GM12878 (cell line): Measurements from ENCODE around the gene MAX. TPM values are rescaled to one million over a fixed set of nuclear protein-coding genes. Genes with fewer than 3 reads are reported as not detected.

Experiments
- ATAC-seq: fragments of 200-7000 bp; cut with Tn5 transposase; 3 replicates; pipeline ENCODE4 v1.9.1; 2020; ENCODE audit warnings: mild to moderate bottlenecking, moderate library complexity
- BruUV-seq: library from RNA; stranded (reverse); fragments of 400-500 nt; replicated peaks from 2 replicates; lab custom pipeline; 2021; lab: Mats Ljungman, UMichigan
- CTCF ChIA-PET: fragments of 300-600 bp; sonication (Branson Sonifier 250); formaldehyde crosslinking; extraction: SDS; loops from one replicate; lab custom pipeline; 2021; ENCODE audit warnings: inconsistent platforms; lab: Yijun Ruan, JAX
- POLR2A ChIA-PET: fragments of 350-600 bp; formaldehyde crosslinking; extraction: SDS; loops from one replicate; lab custom pipeline; 2021; ENCODE audit warnings: inconsistent platforms; lab: Charles Lee
- RAD21 ChIA-PET: fragments of 300-600 bp; sonication (Branson Sonifier 250); formaldehyde crosslinking; loops from one replicate; lab custom pipeline; 2023; ENCODE audit warnings: antibody characterized with exemption; ENCODE audit not compliant: unreplicated experiment; lab: Charles Lee
- SMC1A ChIA-PET: fragments of 300-600 bp; sonication (Branson Sonifier 250); formaldehyde crosslinking; loops from one replicate; lab custom pipeline; 2023; ENCODE audit not compliant: unreplicated experiment, uncharacterized antibody; lab: Charles Lee
- DNase-seq: peaks from one replicate; pipeline ENCODE4 v3.0.0-alpha.2; 2011; ENCODE audit warnings: low read depth, low spot score
- FAIRE-seq: peaks from 3 replicates; lab custom pipeline; 2011; peaks lifted over from hg19 to GRCh38; lab: Jason Lieb, UNC
- H2AFZ ChIP-seq: 2 replicates; pipeline ENCODE4 v1.6.0; 2011; ENCODE audit warnings: low read depth, low read length, control low read depth; ENCODE audit not compliant: control insufficient read depth
- H3K27ac ChIP-seq: 2 replicates; pipeline ENCODE4 v1.5.1; 2011; ENCODE audit warnings: control low read depth; ENCODE audit not compliant: control insufficient read depth, insufficient read depth
- H3K27me3 ChIP-seq, 2 experiments: replicated peaks in 1 of 2; 2 replicates each; pipeline versions ENCODE4 v1.6.0 to v1.6.1; 2011; ENCODE audit warnings: low read length in 1 of 2; ENCODE audit not compliant: control insufficient read depth in 2 of 2, insufficient read depth in 2 of 2
- H3K36me3 ChIP-seq, 2 experiments: 2 replicates each; pipeline ENCODE4 v1.5.1; 2011; ENCODE audit warnings: low read length in 1 of 2; ENCODE audit not compliant: control insufficient read depth in 2 of 2, insufficient read depth in 2 of 2
- H3K4me1 ChIP-seq: 2 replicates; pipeline ENCODE4 v1.6.1; 2011; ENCODE audit warnings: mild to moderate bottlenecking, low read length, moderate library complexity, mixed read lengths; ENCODE audit not compliant: control insufficient read depth, insufficient read depth
- H3K4me2 ChIP-seq: 2 replicates; pipeline ENCODE4 v1.6.0; 2011; ENCODE audit warnings: control low read depth; ENCODE audit not compliant: control insufficient read depth, insufficient read depth
- H3K4me3 ChIP-seq: fragments of 200-600 bp; sonication (generic); 2 replicates; pipeline ENCODE4 v1.5.1; 2016
- H3K79me2 ChIP-seq: 2 replicates; pipeline ENCODE4 v1.6.0; 2011; ENCODE audit warnings: low read length; ENCODE audit not compliant: control insufficient read depth, insufficient read depth
- H3K9ac ChIP-seq: 2 replicates; pipeline ENCODE4 v1.8.0; 2011; ENCODE audit warnings: low read length, control low read depth, mixed read lengths; ENCODE audit not compliant: control insufficient read depth, insufficient read depth
- H3K9me3 ChIP-seq: replicated peaks from 3 replicates; pipeline ENCODE4 v1.5.1; 2011; ENCODE audit warnings: mild to moderate bottlenecking, low read length; ENCODE audit not compliant: control insufficient read depth, insufficient read depth
- H4K20me1 ChIP-seq: 2 replicates; pipeline ENCODE4 v1.6.0; 2011; ENCODE audit not compliant: control insufficient read depth, insufficient read depth
- BACH1 ChIP-seq: fragments of 450-650 bp; IDR thresholded peaks from 2 replicates; pipeline ENCODE4 v1.6.1; 2017; ENCODE audit warnings: mild to moderate bottlenecking, borderline replicate concordance
- DPF2 ChIP-seq: fragments of 450-650 bp; IDR thresholded peaks from 2 replicates; pipeline ENCODE4 v1.6.1; 2017; ENCODE audit warnings: mild to moderate bottlenecking
- MEF2B ChIP-seq: fragments of 450-650 bp; IDR thresholded peaks from 2 replicates; pipeline ENCODE4 v1.6.1; 2018; ENCODE audit warnings: mild to moderate bottlenecking, moderate library complexity; ENCODE audit not compliant: partially characterized antibody, poor library complexity, severe bottlenecking
- NR2C1 ChIP-seq: fragments of 450-650 bp; IDR thresholded peaks from 2 replicates; pipeline ENCODE4 v1.6.1; 2017; ENCODE audit warnings: antibody characterized with exemption, mild to moderate bottlenecking, moderate library complexity
- RUNX3 ChIP-seq: IDR thresholded peaks from 2 replicates; pipeline ENCODE4 v1.6.1; 2012; ENCODE audit warnings: low read length, inconsistent platforms
- SMARCA5 ChIP-seq: fragments of 450-650 bp; IDR thresholded peaks from 2 replicates; pipeline ENCODE4 v1.6.1; 2017; ENCODE audit warnings: mild to moderate bottlenecking
- SMC3 ChIP-seq: IDR thresholded peaks from 2 replicates; pipeline ENCODE4 v1.6.1; 2011; ENCODE audit warnings: low read length, improper control_type of control experiment, borderline replicate concordance
- TBL1XR1 ChIP-seq: IDR thresholded peaks from 2 replicates; pipeline ENCODE4 v1.6.1; 2012; ENCODE audit warnings: low read depth, low read length, improper control_type of control experiment
- WRNIP1 ChIP-seq: IDR thresholded peaks from 2 replicates; pipeline ENCODE4 v1.6.1; 2011; ENCODE audit warnings: low read depth, low read length, improper control_type of control experiment, borderline replicate concordance
- ZBTB40 ChIP-seq: fragments of 450-650 bp; IDR thresholded peaks from 2 replicates; pipeline ENCODE4 v1.6.1; 2016; ENCODE audit warnings: mild to moderate bottlenecking, moderate library complexity, borderline replicate concordance
- ZNF207 ChIP-seq: fragments of 450-650 bp; IDR thresholded peaks from 2 replicates; pipeline ENCODE4 v1.6.1; 2014; ENCODE audit warnings: antibody characterized with exemption, mild to moderate bottlenecking, borderline replicate concordance
- ZNF384 ChIP-seq: IDR thresholded peaks from 2 replicates; pipeline ENCODE4 v1.6.1; 2012; ENCODE audit warnings: low read depth, mild to moderate bottlenecking, low read length, improper control_type of control experiment, borderline replicate concordance
- ZNF622 ChIP-seq: fragments of 450-650 bp; IDR thresholded peaks from 2 replicates; pipeline ENCODE4 v1.6.1; 2017; ENCODE audit warnings: mild to moderate bottlenecking, inconsistent platforms
- WGBS: methylation state at CpG from one replicate; pipeline ENCODE4 v1.1.6; 2016; ENCODE audit warnings: low lambda C conversion rate; ENCODE audit not compliant: insufficient replicate concordance, insufficient coverage; ENCODE audit errors: missing lambda C conversion rate; 5-methylcytosine and 5-hydroxymethylcytosine counted together
- in situ Hi-C: fragments of 300-500 bp; cut with MboI; formaldehyde crosslinking; loops from 9 replicates; pipeline ENCODE4 v1.14.3; 2018; ENCODE audit warnings: mixed read lengths
- intact Hi-C: fragments of 100-400 bp; cut with micrococcal nuclease; formaldehyde crosslinking; loops from one replicate; pipeline ENCODE4 v1.14.2; 2022; ENCODE audit not compliant: unreplicated experiment
- polyA plus RNA-seq, 11 experiments: library from polyadenylated mRNA; depleted of rRNA in 4 of 11; unstranded in 6 of 11; stranded (reverse) in 5 of 11; fragments of >200 nt; fragmentation: Nextera tagmentation in 4 of 11; fragmentation: Illumina TruSeq in 1 of 11; extraction: Ambion mirVana in 4 of 11; extraction: Trizol in 1 of 11; gene quantifications; 1 replicate in 1 of 11; 2 replicates in 10 of 11; pipeline versions ENCODE4 v1.2.1 to v1.2.3, GENCODE V29; 2011 to 2016; ENCODE audit warnings: inconsistent platforms in 2 of 11, missing spikeins in 2 of 11, low read depth in 1 of 11
- total RNA-seq, 4 experiments: library from RNA; depleted of rRNA in 3 of 4; stranded (reverse); fragments of >200 nt in 3 of 4; fragmentation: Illumina TruSeq in 1 of 4; extraction: Trizol in 1 of 4; gene quantifications; 2 replicates each; pipeline versions ENCODE4 v1.2.1 to v1.2.3, GENCODE V29; 2013 to 2021
- TF ChIP-seq, protein P1 (sequence below): IDR thresholded peaks from 2 replicates; pipeline ENCODE4 v1.6.1; 2012; ENCODE audit warnings: low read depth, low read length, improper control_type of control experiment
- TF ChIP-seq, protein P2 (sequence below): fragments of 450-650 bp; IDR thresholded peaks from 2 replicates; pipeline ENCODE4 v1.6.1; 2018; ENCODE audit warnings: borderline replicate concordance, mild to moderate bottlenecking; ENCODE audit not compliant: partially characterized antibody
- TF ChIP-seq, protein P3 (sequence below): fragments of 450-650 bp; IDR thresholded peaks from 2 replicates; pipeline ENCODE4 v1.6.1; 2017; ENCODE audit warnings: mild to moderate bottlenecking, low read depth, inconsistent platforms; ENCODE audit not compliant: poor library complexity, severe bottlenecking

The MAX gene
- total and polyA plus RNA-seq, 10 of the 15 experiments (the other 5 are each of a cell fraction or from before 2014, with no cell fraction given) = 21.5 to 122 (median 67.5) TPM

GRCh38 chr14:65026526-65026925, 75.8 kb downstream of the MAX start:
- intact Hi-C loops (no loop called here), in situ Hi-C loops (no loop called here)
- ATAC-seq = no peak
- ChIA-PET SMC1A (no interaction called here), POLR2A (no interaction called here), RAD21 (no interaction called here), CTCF (no interaction called here)
- Histone ChIP-seq H3K27me3 (no peaks in the 10 kb centered on the region), H3K27ac (no peak overlapping the region), H2AFZ (no peak overlapping the region), H3K9ac (no peak overlapping the region), H3K4me2 (no peak overlapping the region), H3K36me3 (peaks cover 3 to 29% of the 10 kb centered on the region in 2 experiments; a peak in 3 of 4 replicates), H3K4me1 (no peaks in the 10 kb centered on the region), H3K79me2 (no peaks in the 10 kb centered on the region), H3K4me3 (no peak overlapping the region), H4K20me1 (no peaks in the 10 kb centered on the region), H3K9me3 (no peaks in the 10 kb centered on the region)
- WGBS = 92% methylated on average over 9 of the region's 9 CpGs
- no TSS peak for BruUV-seq
- no peak for FAIRE-seq
- no peak for DNase-seq
- TF ChIP-seq, protein P1, sequence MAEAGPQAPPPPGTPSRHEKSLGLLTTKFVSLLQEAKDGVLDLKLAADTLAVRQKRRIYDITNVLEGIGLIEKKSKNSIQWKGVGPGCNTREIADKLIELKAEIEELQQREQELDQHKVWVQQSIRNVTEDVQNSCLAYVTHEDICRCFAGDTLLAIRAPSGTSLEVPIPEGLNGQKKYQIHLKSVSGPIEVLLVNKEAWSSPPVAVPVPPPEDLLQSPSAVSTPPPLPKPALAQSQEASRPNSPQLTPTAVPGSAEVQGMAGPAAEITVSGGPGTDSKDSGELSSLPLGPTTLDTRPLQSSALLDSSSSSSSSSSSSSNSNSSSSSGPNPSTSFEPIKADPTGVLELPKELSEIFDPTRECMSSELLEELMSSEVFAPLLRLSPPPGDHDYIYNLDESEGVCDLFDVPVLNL = no peak
- TF ChIP-seq SMC3 (no peak), SMARCA5 (no peak), NR2C1 (no peak), BACH1 (no peak), DPF2 (no peak), ZNF384 (no peak), ZBTB40 (no peak), ZNF207 (no peak), TBL1XR1 (no peak), RUNX3 (no peak), WRNIP1 (no peak), MEF2B (no peak), ZNF622 (no peak)
- TF ChIP-seq, protein P2, sequence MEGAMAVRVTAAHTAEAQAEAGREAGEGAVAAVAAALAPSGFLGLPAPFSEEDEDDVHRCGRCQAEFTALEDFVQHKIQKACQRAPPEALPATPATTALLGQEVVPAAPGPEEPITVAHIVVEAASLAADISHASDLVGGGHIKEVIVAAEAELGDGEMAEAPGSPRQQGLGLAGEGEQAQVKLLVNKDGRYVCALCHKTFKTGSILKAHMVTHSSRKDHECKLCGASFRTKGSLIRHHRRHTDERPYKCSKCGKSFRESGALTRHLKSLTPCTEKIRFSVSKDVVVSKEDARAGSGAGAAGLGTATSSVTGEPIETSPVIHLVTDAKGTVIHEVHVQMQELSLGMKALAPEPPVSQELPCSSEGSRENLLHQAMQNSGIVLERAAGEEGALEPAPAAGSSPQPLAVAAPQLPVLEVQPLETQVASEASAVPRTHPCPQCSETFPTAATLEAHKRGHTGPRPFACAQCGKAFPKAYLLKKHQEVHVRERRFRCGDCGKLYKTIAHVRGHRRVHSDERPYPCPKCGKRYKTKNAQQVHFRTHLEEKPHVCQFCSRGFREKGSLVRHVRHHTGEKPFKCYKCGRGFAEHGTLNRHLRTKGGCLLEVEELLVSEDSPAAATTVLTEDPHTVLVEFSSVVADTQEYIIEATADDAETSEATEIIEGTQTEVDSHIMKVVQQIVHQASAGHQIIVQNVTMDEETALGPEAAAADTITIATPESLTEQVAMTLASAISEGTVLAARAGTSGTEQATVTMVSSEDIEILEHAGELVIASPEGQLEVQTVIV = no peak
- TF ChIP-seq, protein P3, sequence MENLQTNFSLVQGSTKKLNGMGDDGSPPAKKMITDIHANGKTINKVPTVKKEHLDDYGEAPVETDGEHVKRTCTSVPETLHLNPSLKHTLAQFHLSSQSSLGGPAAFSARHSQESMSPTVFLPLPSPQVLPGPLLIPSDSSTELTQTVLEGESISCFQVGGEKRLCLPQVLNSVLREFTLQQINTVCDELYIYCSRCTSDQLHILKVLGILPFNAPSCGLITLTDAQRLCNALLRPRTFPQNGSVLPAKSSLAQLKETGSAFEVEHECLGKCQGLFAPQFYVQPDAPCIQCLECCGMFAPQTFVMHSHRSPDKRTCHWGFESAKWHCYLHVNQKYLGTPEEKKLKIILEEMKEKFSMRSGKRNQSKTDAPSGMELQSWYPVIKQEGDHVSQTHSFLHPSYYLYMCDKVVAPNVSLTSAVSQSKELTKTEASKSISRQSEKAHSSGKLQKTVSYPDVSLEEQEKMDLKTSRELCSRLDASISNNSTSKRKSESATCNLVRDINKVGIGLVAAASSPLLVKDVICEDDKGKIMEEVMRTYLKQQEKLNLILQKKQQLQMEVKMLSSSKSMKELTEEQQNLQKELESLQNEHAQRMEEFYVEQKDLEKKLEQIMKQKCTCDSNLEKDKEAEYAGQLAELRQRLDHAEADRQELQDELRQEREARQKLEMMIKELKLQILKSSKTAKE = no peak
